ENCODE measurements around the gene RPUSD1. TPM values are rescaled to one million over a fixed set of nuclear protein-coding genes. Genes with fewer than 3 reads are reported as not detected.

RPUSD1 gene
- total RNA-seq, 1 donor from 2014 or later: 27.4 TPM

- FAIRE-seq (no peak), DNase-seq (ENCODE audit: low read depth) (no peak)
- peaks cover 3% of the 10 kb centered on the region for H3K27me3 ChIP-seq (ENCODE audit: control insufficient read depth, insufficient read depth, low read length)
These were observed 29.1 kb upstream of the RPUSD1 start for GRCh38 chr16:817001-817906.

GRCh38 chr16:815861-816260 is 27.7 kb upstream of the RPUSD1 start:
- no peak for TF ChIP-seq CTCF (IDR thresholded peaks at IDR 0.05; ENCODE audit: insufficient read depth, low read length, severe bottlenecking)
- FAIRE-seq: no peak
- no peak for DNase-seq (ENCODE audit: low read depth)
- Histone ChIP-seq H3K36me3 (ENCODE audit: control insufficient read depth, insufficient read depth, low read length) (no peaks in the 10 kb centered on the region), H3K27me3 (ENCODE audit: control insufficient read depth, insufficient read depth, low read length) (peaks cover 3% of the 10 kb centered on the region), H3K4me3 (ENCODE audit: low read depth, low read length) (no peak overlapping the region)

More at GRCh38 chr16:817001-817906, 29.1 kb upstream of the RPUSD1 start:
- H3K36me3 ChIP-seq (ENCODE audit: control insufficient read depth, insufficient read depth, low read length): no peaks in the 10 kb centered on the region
- no peak for TF ChIP-seq CTCF (IDR thresholded peaks at IDR 0.05; ENCODE audit: insufficient read depth, low read length, severe bottlenecking)
- no peak overlapping the region for H3K4me3 ChIP-seq (ENCODE audit: low read depth, low read length)

GRCh38 chr16:814974-815373 is 26.8 kb upstream of the RPUSD1 start:
- no peak for FAIRE-seq
- DNase-seq (ENCODE audit: low read depth): no peak

GRCh38 chr16:813916-814412 is 25.8 kb upstream of the RPUSD1 start:
- TF ChIP-seq CTCF (IDR thresholded peaks at IDR 0.05; ENCODE audit: insufficient read depth, low read length, severe bottlenecking): no peak
- FAIRE-seq (no peak), DNase-seq (ENCODE audit: low read depth) (no peak)
- H3K4me3 ChIP-seq (ENCODE audit: low read depth, low read length): no peak overlapping the region
- peaks cover 3% of the 10 kb centered on the region for H3K27me3 ChIP-seq (ENCODE audit: control insufficient read depth, insufficient read depth, low read length)
- no peaks in the 10 kb centered on the region for H3K36me3 ChIP-seq (ENCODE audit: control insufficient read depth, insufficient read depth, low read length)

More at GRCh38 chr16:814974-815373, 26.8 kb upstream of the RPUSD1 start:
- H3K27me3 ChIP-seq (ENCODE audit: control insufficient read depth, insufficient read depth, low read length): peaks cover 3% of the 10 kb centered on the region
- H3K36me3 ChIP-seq (ENCODE audit: control insufficient read depth, insufficient read depth, low read length): no peaks in the 10 kb centered on the region
- no peak overlapping the region for H3K4me3 ChIP-seq (ENCODE audit: low read depth, low read length)
- no peak for TF ChIP-seq CTCF (IDR thresholded peaks at IDR 0.05; ENCODE audit: insufficient read depth, low read length, severe bottlenecking)

- DNase-seq (ENCODE audit: low read depth) (no peak), FAIRE-seq (no peak)
- Histone ChIP-seq H3K27me3 (ENCODE audit: control insufficient read depth, insufficient read depth, low read length) (peaks cover 3% of the 10 kb centered on the region), H3K36me3 (ENCODE audit: control insufficient read depth, insufficient read depth, low read length) (no peaks in the 10 kb centered on the region), H3K4me3 (ENCODE audit: low read depth, low read length) (no peak overlapping the region)
- TF ChIP-seq CTCF (IDR thresholded peaks at IDR 0.05; ENCODE audit: insufficient read depth, low read length, severe bottlenecking): peak; percentile 48
These were observed 25.2 kb upstream of the RPUSD1 start for GRCh38 chr16:813204-813915.

Measured in bronchial epithelial cell (primary cell).